ENCODE results near the gene WDR35.
A peak's percentile ranks its signal among the peaks of the same experiment; 100 is the strongest.

Gene WDR35

GRCh38 chr2:19901442-19902215, 88.3 kb downstream of the WDR35 start, which contains the start of gene TTC32:
TTC32 (minus strand) TSS chr2:19901983; CDS start chr2:19901854, 129 bp downstream.
- Histone ChIP-seq H3K4me1 (ENCODE audit: low read length) (peaks cover 39% of the 10 kb centered on the region), H3K79me2 (ENCODE audit: low read length) (peaks cover 44% of the 10 kb centered on the region), H4K20me1 (ENCODE audit: insufficient read depth, low read length) (peaks cover 26% of the 10 kb centered on the region), H3K4me3 (ENCODE audit: low read length) (peak within 1 kb of the TSS; percentile 85), H3K9me3 (ENCODE audit: insufficient read depth, low read length) (no peaks in the 10 kb centered on the region), H3K27ac (ENCODE audit: low read length) (peak within 1 kb of the TSS; percentile 80), H3K27me3 (ENCODE audit: low read depth, low read length) (no peaks in the 10 kb centered on the region), H2AFZ (ENCODE audit: low read depth, low read length) (peak within 1 kb of the TSS; percentile 84), H3K9ac (ENCODE audit: low read length) (peak within 1 kb of the TSS; percentile 81), H3K4me2 (ENCODE audit: low read length) (peak within 1 kb of the TSS; percentile 91), H3K36me3 (replicated peaks; ENCODE audit: low read depth, low read length) (peaks cover 2% of the 10 kb centered on the region)
- TF ChIP-seq EZH2phosphoT487 (IDR thresholded peaks at IDR 0.05; ENCODE audit: low read depth) = no peak
- TF ChIP-seq CTCF (IDR thresholded peaks at IDR 0.05; ENCODE audit: low read depth, low read length) = no peak

GRCh38 chr2:19900931-19901441, 88.9 kb downstream of the WDR35 start:
- Histone ChIP-seq H3K9me3 (ENCODE audit: insufficient read depth, low read length) (no peaks in the 10 kb centered on the region), H3K27ac (ENCODE audit: low read length) (peak overlapping the region; percentile 80), H2AFZ (ENCODE audit: low read depth, low read length) (peak overlapping the region; percentile 18), H3K4me2 (ENCODE audit: low read length) (peak overlapping the region; percentile 91), H3K4me3 (ENCODE audit: low read length) (peak overlapping the region; percentile 85), H3K36me3 (replicated peaks; ENCODE audit: low read depth, low read length) (peaks cover 6% of the 10 kb centered on the region), H3K79me2 (ENCODE audit: low read length) (peaks cover 44% of the 10 kb centered on the region), H3K9ac (ENCODE audit: low read length) (peak overlapping the region; percentile 81), H3K4me1 (ENCODE audit: low read length) (peaks cover 39% of the 10 kb centered on the region), H4K20me1 (ENCODE audit: insufficient read depth, low read length) (peaks cover 26% of the 10 kb centered on the region), H3K27me3 (ENCODE audit: low read depth, low read length) (no peaks in the 10 kb centered on the region)
- TF ChIP-seq CTCF (IDR thresholded peaks at IDR 0.05; ENCODE audit: low read depth, low read length) = no peak
- TF ChIP-seq EZH2phosphoT487 (IDR thresholded peaks at IDR 0.05; ENCODE audit: low read depth) = no peak

- H3K4me3 ChIP-seq (ENCODE audit: low read length) = peak overlapping the region; percentile 85
- no peaks in the 10 kb centered on the region for H3K27me3 ChIP-seq (ENCODE audit: low read depth, low read length)
- H3K4me2 ChIP-seq (ENCODE audit: low read length) = peak overlapping the region; percentile 91
- no peak for TF ChIP-seq EZH2phosphoT487 (IDR thresholded peaks at IDR 0.05; ENCODE audit: low read depth)
- no peak for TF ChIP-seq CTCF (IDR thresholded peaks at IDR 0.05; ENCODE audit: low read depth, low read length)
- no peak overlapping the region for H2AFZ ChIP-seq (ENCODE audit: low read depth, low read length)
- peaks cover 26% of the 10 kb centered on the region for H4K20me1 ChIP-seq (ENCODE audit: insufficient read depth, low read length)
- H3K9ac ChIP-seq (ENCODE audit: low read length) = peak overlapping the region; percentile 81
- H3K9me3 ChIP-seq (ENCODE audit: insufficient read depth, low read length) = no peaks in the 10 kb centered on the region
- peaks cover 7% of the 10 kb centered on the region for H3K36me3 ChIP-seq (replicated peaks; ENCODE audit: low read depth, low read length)
- H3K79me2 ChIP-seq (ENCODE audit: low read length) = peaks cover 50% of the 10 kb centered on the region
- peaks cover 39% of the 10 kb centered on the region for H3K4me1 ChIP-seq (ENCODE audit: low read length)
- H3K27ac ChIP-seq (ENCODE audit: low read length) = peak overlapping the region; percentile 80
Measured at GRCh38 chr2:19899985-19900930, 89.6 kb downstream of the WDR35 start.
